Right lobe of liver (tissue), 4 donors: ENCODE results near the gene P4HTM.

Experiments
- POLR2A ChIP-seq: fragments of 450-650 bp; IDR thresholded peaks from one replicate; pipeline ENCODE4 v1.6.1; 2017; ENCODE audit warnings: antibody characterized with exemption, mild to moderate bottlenecking
- TF ChIP-seq, protein P1 (sequence below), 4 donors: fragments of 200-600 bp in 3 of 4; fragments of 450-650 bp in 1 of 4; IDR thresholded peaks; one replicate each; pipeline versions ENCODE4 v1.5.1 to v1.8.0; 2016 to 2022; ENCODE audit warnings: antibody characterized with exemption in 4 of 4, mild to moderate bottlenecking in 2 of 4
- donor health status: DM: no; HTN: no; CAD: no.
- donor health status: DM: no; HTN: no; CAD: no.
- donor health status: DM: no; HTN: yes; CAD: no.

- TF ChIP-seq POLR2A = no peak
- TF ChIP-seq, protein P1, sequence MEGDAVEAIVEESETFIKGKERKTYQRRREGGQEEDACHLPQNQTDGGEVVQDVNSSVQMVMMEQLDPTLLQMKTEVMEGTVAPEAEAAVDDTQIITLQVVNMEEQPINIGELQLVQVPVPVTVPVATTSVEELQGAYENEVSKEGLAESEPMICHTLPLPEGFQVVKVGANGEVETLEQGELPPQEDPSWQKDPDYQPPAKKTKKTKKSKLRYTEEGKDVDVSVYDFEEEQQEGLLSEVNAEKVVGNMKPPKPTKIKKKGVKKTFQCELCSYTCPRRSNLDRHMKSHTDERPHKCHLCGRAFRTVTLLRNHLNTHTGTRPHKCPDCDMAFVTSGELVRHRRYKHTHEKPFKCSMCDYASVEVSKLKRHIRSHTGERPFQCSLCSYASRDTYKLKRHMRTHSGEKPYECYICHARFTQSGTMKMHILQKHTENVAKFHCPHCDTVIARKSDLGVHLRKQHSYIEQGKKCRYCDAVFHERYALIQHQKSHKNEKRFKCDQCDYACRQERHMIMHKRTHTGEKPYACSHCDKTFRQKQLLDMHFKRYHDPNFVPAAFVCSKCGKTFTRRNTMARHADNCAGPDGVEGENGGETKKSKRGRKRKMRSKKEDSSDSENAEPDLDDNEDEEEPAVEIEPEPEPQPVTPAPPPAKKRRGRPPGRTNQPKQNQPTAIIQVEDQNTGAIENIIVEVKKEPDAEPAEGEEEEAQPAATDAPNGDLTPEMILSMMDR (IDR thresholded peaks at IDR 0.05) = no peak
These were observed 27.7 kb upstream of the P4HTM start for GRCh38 chr3:48962340-48962739.
